ENCODE data around the gene RAD51B.

GRCh38 chr14:68598621-68599447 lies 779.3 kb downstream of the RAD51B start:
- TF ChIP-seq EZH2 (IDR thresholded peaks at IDR 0.05; ENCODE audit: low read depth) (no peak), CTCF (conservative IDR thresholded peaks at IDR 0.05) (no peak)
